GM11168 (cell line): Measurements from ENCODE around the gene NEMF.
"Not testable (repeated sequence)": the region's sequence is repeated elsewhere in the genome, so short reads cannot be mapped to it uniquely, and the experiment has no call there.

Experiments
- in situ Hi-C: fragments of 300-500 bp; cut with MboI; formaldehyde crosslinking; loops from one replicate; pipeline ENCODE4 v1.12.0; 2022; ENCODE audit warnings: low sequenced_read_pairs; ENCODE audit not compliant: unreplicated experiment

NEMF gene, protein sequence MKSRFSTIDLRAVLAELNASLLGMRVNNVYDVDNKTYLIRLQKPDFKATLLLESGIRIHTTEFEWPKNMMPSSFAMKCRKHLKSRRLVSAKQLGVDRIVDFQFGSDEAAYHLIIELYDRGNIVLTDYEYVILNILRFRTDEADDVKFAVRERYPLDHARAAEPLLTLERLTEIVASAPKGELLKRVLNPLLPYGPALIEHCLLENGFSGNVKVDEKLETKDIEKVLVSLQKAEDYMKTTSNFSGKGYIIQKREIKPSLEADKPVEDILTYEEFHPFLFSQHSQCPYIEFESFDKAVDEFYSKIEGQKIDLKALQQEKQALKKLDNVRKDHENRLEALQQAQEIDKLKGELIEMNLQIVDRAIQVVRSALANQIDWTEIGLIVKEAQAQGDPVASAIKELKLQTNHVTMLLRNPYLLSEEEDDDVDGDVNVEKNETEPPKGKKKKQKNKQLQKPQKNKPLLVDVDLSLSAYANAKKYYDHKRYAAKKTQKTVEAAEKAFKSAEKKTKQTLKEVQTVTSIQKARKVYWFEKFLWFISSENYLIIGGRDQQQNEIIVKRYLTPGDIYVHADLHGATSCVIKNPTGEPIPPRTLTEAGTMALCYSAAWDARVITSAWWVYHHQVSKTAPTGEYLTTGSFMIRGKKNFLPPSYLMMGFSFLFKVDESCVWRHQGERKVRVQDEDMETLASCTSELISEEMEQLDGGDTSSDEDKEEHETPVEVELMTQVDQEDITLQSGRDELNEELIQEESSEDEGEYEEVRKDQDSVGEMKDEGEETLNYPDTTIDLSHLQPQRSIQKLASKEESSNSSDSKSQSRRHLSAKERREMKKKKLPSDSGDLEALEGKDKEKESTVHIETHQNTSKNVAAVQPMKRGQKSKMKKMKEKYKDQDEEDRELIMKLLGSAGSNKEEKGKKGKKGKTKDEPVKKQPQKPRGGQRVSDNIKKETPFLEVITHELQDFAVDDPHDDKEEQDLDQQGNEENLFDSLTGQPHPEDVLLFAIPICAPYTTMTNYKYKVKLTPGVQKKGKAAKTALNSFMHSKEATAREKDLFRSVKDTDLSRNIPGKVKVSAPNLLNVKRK

DNA sequence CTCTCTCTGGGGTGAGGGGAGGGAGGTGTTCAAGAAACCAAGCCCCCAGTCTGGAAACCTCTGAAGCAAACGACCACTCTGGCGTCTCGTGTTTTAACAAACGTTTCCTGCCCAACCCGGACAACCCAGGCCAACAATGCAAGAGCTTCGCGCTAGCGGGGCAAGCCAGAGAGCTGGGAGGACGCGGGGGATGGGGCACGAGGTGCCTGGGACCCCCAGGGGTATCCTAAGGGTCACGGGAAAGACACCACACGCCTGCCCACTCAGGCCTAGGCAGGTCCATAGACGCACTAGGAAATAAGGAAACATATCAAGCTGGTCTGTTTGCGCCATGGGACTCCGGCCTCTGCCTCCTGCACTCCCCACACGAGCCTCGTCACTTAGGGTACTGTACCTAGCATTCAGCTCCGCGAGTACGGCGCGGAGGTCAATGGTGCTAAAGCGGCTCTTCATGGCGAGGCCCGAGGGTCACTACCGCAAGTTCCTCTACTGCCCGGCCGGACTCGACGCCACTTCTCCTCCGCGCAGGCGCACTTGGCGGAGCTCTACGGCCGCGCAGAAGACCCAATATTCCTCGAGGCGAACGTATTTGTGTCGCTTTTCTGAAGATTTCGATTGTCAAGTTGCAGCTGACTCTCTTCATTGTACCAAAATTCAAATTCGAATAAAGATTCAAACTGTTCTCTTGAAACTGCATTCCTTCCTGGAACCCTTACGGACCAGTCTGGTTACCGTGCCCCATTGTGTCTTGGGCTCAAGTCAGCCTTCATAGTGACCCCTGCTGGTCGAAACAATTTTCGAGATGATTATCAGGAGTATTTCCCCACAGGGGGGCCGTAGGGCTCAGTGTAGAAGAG is at the start of gene NEMF:
NEMF (minus strand) TSS at position 488 of the 857 bp plus-strand sequence; CDS start at position 453, 35 bp downstream.
- in situ Hi-C loops: loop anchor here (25.0 kb wide), 1 partner anchor 685 kb away; the partner anchor contains the start of gene MAP4K5

DNA sequence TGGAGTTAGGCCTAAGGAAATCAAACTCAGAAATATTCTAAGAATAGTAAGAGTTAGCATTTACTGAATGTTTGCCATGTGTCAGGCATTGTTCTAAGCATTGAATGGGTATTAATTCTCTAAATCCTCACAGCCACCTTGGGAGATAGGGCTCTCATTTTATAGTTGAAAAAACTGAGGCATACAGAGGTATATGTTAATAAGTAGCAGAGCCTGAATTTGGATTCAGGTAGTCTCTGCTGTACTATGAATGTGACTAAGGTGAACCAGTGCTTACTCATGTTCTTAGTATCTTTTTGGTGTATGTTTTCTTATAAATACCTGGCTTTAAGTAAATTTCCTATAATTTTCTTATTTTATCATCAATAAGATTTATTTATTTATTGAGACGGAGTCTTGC is 48.4 kb upstream of the NEMF start:
- in situ Hi-C loops: no loop called here

DNA sequence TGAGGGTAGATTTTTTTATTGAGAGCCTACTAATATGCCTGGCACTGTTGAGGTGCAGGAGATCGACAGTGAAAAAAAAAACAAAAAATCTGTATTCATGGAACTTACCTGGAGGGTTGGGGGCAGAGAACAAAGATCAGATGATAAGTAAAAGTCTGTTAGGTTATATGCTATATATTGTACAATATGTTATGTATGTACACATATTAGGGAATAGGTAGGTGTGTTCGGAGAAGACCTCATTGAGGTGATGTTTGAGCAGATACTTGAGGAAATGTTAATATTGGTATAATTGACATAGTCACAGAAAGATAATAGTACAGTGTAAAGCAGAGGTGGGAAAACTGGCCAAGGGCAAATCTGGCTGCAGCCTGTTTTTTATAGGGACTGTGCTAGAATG is 45.9 kb upstream of the NEMF start:
- in situ Hi-C loops: no loop called here

DNA sequence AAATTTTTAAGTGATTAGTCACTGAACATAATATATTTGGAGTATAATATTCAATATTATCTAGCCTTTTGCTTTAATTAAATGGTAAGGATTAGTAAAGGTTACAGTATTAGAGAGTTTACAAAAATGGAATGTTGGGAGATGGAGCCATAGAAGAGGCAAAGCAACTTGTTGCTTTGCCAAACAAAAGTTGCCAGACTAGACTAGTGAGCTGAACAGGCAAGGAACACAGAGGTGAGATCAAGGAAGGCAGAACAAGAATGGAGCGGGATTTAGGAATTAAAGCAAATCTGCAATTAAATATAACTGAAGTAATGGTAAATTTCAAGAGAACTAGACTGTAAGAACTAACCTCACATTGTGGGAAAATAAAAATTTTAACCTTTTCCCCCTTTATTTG is 45.4 kb upstream of the NEMF start:
- in situ Hi-C loops: no loop called here

DNA sequence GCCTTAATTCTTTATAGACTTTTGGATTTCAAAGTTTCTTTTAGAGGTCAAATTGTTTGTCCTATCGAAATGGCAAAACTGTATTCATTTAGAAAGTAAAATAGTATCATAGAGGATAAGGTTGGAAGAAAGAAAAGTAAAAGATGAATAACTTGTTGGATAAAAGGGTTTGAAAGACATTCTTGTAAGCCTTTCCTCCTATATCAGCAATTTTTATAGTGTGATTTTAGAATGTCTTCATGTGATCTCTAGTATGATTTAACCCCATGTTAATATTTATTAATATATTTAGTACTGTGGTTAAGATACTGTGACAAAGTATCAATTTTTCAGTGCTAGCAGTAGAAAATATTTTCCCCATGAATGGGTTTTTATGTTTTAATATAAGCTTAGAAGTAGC is 44.8 kb upstream of the NEMF start:
- in situ Hi-C loops: no loop called here

DNA sequence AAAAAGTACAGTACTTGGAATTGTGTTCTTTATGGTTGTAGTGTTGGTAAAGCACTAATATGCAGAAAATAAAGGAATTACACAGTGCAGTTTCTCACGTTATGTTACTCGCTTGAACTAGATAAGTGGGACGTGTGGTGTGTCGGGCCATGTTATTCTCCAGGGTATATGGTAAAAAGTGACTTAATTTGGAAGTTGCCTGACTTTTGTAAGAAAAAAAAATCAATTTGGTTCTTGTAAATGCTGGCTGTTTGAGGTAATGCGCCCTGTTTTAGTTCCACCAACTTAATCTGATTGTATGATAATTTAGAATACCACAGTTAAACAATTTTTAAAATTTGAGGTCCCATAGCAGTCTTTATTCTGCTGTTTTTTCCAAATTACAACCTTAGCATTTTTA is 44.4 kb upstream of the NEMF start:
- in situ Hi-C loops: no loop called here

DNA sequence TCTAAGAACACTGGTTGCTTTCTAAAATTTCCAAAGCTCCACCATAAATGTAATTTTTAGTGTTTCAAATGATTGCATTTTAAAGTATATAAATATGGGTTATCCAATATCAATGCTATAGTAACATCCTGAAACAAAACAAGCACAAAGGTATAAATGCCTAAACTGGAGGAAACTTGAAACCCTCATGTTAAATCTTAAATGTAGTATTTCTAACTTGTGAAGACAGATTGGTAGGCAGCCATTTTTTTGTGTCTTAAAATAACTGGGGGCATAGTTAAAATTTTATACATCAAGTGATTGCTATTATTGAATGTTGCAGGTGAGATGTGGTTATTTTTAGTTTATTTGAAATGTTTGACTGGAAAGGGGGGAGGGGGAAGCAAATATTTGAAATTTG is 43.7 kb upstream of the NEMF start:
- in situ Hi-C loops: not testable (repeated sequence)

DNA sequence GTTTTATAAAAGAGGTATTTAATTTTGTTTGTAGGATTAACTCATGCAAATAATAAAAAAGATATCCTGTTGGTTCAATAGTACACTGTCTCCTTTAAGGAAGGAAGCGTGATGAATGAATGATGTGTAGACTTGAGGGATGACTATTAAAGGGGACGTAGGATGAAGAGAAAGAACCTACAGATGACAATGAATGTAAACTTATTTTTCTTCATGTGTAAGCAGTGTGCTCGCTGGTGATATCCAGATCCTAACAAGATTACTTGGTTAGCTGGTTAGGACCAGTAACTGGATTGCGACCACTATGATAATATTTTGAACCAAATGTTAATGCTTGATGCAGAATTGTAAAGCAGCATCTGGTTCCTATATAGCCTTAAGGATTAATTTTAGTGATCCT is 42.9 kb upstream of the NEMF start:
- in situ Hi-C loops: no loop called here

DNA sequence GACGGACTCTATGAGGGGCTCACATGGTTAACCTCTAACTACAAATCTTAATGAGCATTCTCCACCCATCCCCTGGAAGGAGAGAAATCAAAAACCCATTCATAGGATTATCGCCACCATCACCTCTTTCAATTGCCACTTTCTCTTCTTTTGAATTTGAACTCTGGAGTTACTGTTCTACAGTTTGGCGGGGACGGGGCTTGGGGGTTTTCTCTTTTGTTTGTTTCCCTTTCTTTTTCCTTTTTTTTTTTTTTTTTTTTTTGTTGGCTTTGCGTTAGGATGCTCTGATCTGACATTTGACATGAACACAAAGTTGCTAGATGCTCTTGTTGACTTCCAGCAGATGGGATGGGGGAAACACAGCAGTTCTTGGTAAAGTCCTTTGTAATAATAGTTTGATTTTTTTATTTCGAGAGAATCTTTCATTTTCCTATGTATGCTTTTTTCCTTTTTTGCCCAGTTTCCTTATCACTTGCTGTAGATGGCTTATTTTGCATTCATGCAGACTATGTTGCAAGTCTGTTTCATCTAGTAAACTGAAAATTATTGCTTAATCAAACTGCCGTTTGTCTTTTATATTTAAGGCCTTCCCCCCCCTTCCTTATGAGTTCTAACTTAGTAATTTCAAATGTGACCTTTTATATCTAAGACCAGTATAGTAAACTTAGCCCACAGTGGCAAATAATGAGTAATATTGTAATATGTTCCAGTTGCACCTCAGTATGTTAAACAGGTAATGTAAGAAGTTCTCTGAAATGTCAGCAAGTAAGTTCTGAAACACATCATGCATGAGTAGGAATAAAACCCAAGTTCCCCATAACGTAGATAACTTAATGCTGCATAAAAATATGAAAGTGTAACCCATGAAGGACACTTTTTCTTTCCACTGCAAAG is 41.9 kb upstream of the NEMF start:
- in situ Hi-C loops: not testable (repeated sequence)

DNA sequence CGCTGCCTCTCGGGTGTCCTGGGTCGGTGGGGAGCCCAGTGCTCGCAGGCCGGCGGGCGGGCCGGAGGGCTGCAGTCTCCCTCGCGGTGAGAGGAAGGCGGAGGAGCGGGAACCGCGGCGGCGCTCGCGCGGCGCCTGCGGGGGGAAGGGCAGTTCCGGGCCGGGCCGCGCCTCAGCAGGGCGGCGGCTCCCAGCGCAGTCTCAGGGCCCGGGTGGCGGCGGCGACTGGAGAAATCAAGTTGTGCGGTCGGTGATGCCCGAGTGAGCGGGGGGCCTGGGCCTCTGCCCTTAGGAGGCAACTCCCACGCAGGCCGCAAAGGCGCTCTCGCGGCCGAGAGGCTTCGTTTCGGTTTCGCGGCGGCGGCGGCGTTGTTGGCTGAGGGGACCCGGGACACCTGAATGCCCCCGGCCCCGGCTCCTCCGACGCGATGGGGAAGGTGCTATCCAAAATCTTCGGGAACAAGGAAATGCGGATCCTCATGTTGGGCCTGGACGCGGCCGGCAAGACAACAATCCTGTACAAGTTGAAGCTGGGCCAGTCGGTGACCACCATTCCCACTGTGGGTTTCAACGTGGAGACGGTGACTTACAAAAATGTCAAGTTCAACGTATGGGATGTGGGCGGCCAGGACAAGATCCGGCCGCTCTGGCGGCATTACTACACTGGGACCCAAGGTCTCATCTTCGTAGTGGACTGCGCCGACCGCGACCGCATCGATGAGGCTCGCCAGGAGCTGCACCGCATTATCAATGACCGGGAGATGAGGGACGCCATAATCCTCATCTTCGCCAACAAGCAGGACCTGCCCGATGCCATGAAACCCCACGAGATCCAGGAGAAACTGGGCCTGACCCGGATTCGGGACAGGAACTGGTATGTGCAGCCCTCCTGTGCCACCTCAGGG is 41.0 kb upstream of the NEMF start:
- in situ Hi-C loops: no loop called here

DNA sequence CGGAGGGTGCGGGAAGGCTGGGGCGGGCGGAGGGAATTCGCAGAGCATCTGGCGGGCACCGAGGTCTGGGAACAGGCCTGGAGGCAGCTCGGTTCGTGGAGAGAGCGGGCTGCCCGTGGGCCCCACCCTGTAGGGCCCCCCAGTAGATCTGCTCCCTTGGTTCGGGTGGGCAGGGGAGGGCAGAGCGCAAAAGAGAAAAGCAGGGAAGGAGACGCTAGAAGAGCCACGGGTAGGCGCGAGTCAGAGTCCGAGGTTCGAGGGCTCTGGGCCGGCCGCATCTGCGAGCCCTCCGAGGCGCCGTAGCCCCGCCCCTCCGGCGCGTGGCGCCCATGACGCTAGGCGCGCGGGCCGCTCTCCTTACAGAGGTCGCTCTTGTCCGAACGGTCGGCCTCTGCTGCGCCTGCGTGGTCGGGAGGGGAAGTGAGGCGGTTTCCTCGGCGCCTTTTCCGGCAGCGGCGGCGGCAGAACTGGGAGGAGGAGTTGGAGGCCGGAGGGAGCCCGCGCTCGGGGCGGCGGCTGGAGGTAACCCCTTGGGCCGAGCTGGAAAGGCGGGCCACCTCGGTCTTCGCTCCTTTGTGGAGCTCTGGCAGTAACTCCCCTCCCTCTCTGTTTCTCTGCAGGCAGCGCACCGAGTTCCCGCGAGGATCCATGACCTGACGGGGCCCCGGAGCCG is 40.2 kb upstream of the NEMF start, which contains the start of gene ARF6:
ARF6 (plus strand) TSS at position 447 of the 673 bp plus-strand sequence. CDS start 655 bp downstream, outside the sequence.
- in situ Hi-C loops: no loop called here

DNA sequence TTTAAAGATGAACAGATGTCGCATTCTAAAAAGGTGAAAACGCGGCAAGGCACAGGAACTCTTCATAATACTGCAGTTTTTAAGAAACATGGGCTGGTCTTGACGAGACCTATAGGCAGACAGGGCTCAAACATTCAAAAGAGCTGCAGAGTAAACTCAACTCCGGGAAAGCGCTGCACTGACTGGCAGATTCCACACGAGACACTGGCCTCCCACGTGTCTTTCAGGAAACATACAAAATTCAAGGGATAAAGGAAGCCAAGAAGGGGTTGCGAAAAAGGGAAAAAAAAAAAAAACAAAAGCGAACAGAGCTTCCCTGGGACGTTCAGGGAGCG is 39.7 kb upstream of the NEMF start:
- in situ Hi-C loops: no loop called here

DNA sequence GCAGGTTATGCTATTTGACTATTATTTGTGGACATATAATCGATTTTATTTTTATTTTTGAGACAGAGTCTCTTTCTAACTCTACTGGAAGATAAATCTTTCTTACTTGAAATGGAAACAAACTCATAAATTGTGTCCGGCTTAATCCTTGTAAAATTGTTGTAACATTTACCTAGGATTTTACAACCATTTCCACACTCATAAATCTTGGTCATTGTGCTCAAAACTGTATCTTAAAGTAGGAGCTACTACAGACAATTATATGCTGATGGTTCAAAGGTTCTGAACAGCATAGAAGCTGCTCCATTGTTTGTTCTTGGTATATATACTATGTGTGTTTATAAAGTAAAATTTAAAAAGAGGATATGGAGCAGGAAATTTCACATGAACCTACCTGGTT is 35.7 kb upstream of the NEMF start:
- in situ Hi-C loops: no loop called here

DNA sequence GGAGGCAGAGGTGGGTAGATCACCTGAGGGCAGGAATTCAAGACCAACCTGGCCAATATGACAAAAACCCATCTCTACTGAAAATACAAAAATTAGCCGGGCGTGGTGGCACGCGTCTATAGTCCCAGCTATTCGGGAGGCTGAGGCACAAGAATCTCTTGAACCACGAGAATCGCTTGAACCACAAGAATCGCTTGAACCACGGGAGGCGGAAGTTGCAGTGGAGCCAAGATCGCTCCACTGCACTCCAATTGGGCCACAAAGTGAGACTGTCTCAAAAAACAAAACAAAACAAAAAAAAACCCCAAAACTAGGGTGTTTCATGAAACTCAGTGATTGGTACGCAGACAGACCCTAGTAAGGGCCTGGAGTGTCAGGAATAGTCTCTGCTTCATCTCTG is 33.9 kb upstream of the NEMF start:
- in situ Hi-C loops: no loop called here

DNA sequence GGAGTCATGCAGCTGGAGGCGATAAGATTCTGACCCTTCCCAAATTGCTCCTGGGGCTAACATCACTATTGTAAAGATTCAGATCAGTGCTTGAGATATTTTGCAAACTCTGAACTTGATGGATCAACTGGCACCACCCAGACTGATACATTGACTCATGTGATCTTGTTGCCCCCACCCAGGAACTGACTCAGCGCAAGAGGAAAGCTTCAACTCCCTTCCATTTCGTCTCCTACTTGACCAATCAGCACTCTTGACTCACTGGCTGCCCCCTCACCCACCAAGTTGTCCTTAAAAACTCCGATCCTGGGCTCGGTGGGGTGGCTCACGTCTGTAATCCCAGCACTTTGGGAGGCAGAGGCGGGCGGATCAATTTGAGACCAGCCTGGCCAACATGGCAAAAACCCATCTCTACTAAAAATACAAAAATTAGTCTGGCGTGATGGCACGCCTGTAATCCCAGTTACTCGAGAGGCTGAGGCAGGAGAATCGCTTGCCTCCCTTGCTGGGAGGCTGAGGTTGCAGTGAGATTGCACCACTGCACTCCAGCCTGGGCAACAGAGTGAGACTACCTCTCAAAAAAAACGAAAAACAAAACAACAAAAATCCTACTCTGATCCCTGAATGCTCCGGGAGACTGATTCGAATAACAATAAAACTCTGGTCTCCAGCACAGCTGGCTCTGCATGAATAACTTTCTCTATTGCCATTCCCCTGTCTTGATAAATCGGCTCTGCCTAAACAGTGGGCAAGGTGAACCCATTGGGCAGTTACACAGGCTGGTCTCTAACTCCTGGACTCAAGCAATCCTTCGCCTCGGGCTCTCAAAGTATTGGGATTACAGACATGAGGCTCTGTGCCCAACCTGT is 30.5 kb upstream of the NEMF start:
- in situ Hi-C loops: no loop called here

DNA sequence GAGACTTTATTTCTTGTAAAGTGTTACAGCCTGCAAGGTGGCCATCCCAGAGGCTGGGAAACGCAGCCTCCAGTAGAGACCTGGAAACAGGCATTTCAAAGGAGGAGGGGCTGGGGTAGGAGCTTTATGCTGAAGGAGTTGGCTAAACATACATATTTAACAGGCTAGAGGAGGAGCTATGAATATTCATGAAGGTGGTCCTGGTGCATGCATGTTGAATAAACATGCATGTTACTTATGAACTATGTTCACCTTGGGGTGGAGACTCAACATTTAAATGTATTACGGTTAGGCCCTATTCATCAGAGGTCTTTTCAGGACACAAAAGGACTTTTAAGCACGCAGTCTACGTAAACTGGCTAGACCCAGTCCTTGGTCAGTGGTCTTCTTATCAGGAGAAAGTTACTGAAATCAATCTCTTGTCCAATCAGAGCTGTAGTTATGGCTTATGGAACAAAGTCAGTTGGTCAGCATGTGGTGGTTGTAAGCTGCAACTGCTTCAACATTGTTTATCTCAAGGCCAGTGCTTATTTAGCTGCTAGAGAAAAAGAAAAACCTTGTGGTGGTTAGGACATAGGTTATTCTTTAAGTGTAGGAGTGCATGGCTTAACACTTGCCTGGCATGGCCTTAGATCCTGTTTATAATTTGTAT is 28.9 kb upstream of the NEMF start:
- in situ Hi-C loops: no loop called here
